TTC549 (cell line): ENCODE measurements around the gene GSPT1.
A peak's percentile ranks its signal among the peaks of the same experiment; 100 is the strongest.

Experiments used
- FAIRE-seq: peaks from 2 replicates; lab custom pipeline; 2012; peaks lifted over from hg19 to GRCh38; lab: Jason Lieb, UNC

GSPT1 gene

GRCh38 chr16:11909653-11910545 is 5.9 kb downstream of the GSPT1 start:
- no peak for FAIRE-seq

- FAIRE-seq: no peak
Observed at GRCh38 chr16:11907160-11907970, 8.4 kb downstream of the GSPT1 start.

- no peak for FAIRE-seq
Observed at GRCh38 chr16:11903906-11904305, 11.8 kb downstream of the GSPT1 start.

- FAIRE-seq: no peak
Observed at GRCh38 chr16:11901091-11901490, 14.7 kb downstream of the GSPT1 start.

GRCh38 chr16:11896486-11897176 is 19.1 kb downstream of the GSPT1 start:
- no peak for FAIRE-seq

- FAIRE-seq: no peak
Observed at GRCh38 chr16:11893571-11893970, 22.2 kb downstream of the GSPT1 start.

- FAIRE-seq: no peak
Observed at GRCh38 chr16:11892761-11893160, 23.0 kb downstream of the GSPT1 start.

- FAIRE-seq: no peak
Observed at GRCh38 chr16:11890231-11890965, 25.4 kb downstream of the GSPT1 start.

GRCh38 chr16:11886881-11887280 is 28.9 kb downstream of the GSPT1 start:
- FAIRE-seq: no peak

- FAIRE-seq: no peak
Observed at GRCh38 chr16:11884035-11884434, 31.7 kb downstream of the GSPT1 start.

GRCh38 chr16:11880007-11880406 is 35.7 kb downstream of the GSPT1 start:
- FAIRE-seq: no peak

GRCh38 chr16:11877374-11877773 is 38.4 kb downstream of the GSPT1 start:
- no peak for FAIRE-seq

- no peak for FAIRE-seq
Observed at GRCh38 chr16:11876306-11876705, 39.5 kb downstream of the GSPT1 start.

- no peak for FAIRE-seq
Observed at GRCh38 chr16:11875721-11876120, 40.0 kb downstream of the GSPT1 start.

- peak; percentile 41 for FAIRE-seq
Observed at GRCh38 chr16:11871193-11871592, 44.6 kb downstream of the GSPT1 start.

- no peak for FAIRE-seq
Observed at GRCh38 chr16:11870399-11870798, 45.4 kb downstream of the GSPT1 start.

- no peak for FAIRE-seq
Observed at GRCh38 chr16:11869353-11870228, 46.2 kb downstream of the GSPT1 start.

GRCh38 chr16:11868412-11868980 is 47.3 kb downstream of the GSPT1 start:
- no peak for FAIRE-seq

- FAIRE-seq: no peak
Observed at GRCh38 chr16:11862489-11862888, 53.3 kb downstream of the GSPT1 start.

GRCh38 chr16:11857161-11857560 is 58.6 kb downstream of the GSPT1 start:
- no peak for FAIRE-seq
